ENCODE measurements around the gene CD96.

Gene CD96

GRCh38 chr3:111566844-111567243 is 24.8 kb downstream of the CD96 start:
- no peak for DNase-seq

GRCh38 chr3:111568355-111568754 is 26.4 kb downstream of the CD96 start:
- no peak for DNase-seq

GRCh38 chr3:111568911-111569310 is 26.9 kb downstream of the CD96 start:
- DNase-seq, result no peak

- no peak for DNase-seq
These were observed 28.5 kb downstream of the CD96 start for GRCh38 chr3:111570404-111571030.

- DNase-seq, result no peak
These were observed 29.3 kb downstream of the CD96 start for GRCh38 chr3:111571282-111571681.

- no peak for DNase-seq
These were observed 30.0 kb downstream of the CD96 start for GRCh38 chr3:111571907-111572460.

GRCh38 chr3:111577113-111577512 is 35.1 kb downstream of the CD96 start:
- no peak for DNase-seq

GRCh38 chr3:111577798-111578685 is 36.0 kb downstream of the CD96 start:
- no peak for DNase-seq

- no peak for DNase-seq
These were observed 36.9 kb downstream of the CD96 start for GRCh38 chr3:111578867-111579266.

GRCh38 chr3:111579495-111579894 is 37.5 kb downstream of the CD96 start:
- DNase-seq, result no peak

GRCh38 chr3:111581403-111582119 is 39.6 kb downstream of the CD96 start:
- no peak for DNase-seq

- no peak for DNase-seq
These were observed 40.1 kb downstream of the CD96 start for GRCh38 chr3:111582120-111582474.

- DNase-seq, result no peak
These were observed 42.7 kb downstream of the CD96 start for GRCh38 chr3:111584744-111585143.

- DNase-seq, result no peak
These were observed 43.2 kb downstream of the CD96 start for GRCh38 chr3:111585217-111585616.

GRCh38 chr3:111588527-111588926 is 46.5 kb downstream of the CD96 start:
- no peak for DNase-seq

GRCh38 chr3:111589303-111590142 is 47.5 kb downstream of the CD96 start:
- no peak for DNase-seq

- no peak for DNase-seq
These were observed 48.1 kb downstream of the CD96 start for GRCh38 chr3:111590143-111590491.

GRCh38 chr3:111591555-111591954 is 49.6 kb downstream of the CD96 start:
- DNase-seq, result no peak

GRCh38 chr3:111592143-111592542 is 50.1 kb downstream of the CD96 start:
- DNase-seq, result no peak

GRCh38 chr3:111592936-111593335 is 50.9 kb downstream of the CD96 start:
- no peak for DNase-seq

- no peak for DNase-seq
These were observed 51.7 kb downstream of the CD96 start for GRCh38 chr3:111593666-111594065.

- no peak for DNase-seq
These were observed 52.2 kb downstream of the CD96 start for GRCh38 chr3:111594205-111594604.

- DNase-seq, result no peak
These were observed 52.8 kb downstream of the CD96 start for GRCh38 chr3:111594781-111595180.

All from NCI-H1048 (cell line).